22Rv1 (cell line): ENCODE data around the gene TPSAB1.

Experiments used
- CTCF ChIP-seq: fragments of 450-650 bp; IDR thresholded peaks from 2 replicates; pipeline ENCODE4 v1.5.1; 2017; ENCODE audit warnings: mild to moderate bottlenecking
- ZFX ChIP-seq: fragments of 450-650 bp; IDR thresholded peaks from 2 replicates; pipeline ENCODE4 v1.6.1; 2017; ENCODE audit warnings: antibody characterized with exemption, borderline replicate concordance

DNA sequence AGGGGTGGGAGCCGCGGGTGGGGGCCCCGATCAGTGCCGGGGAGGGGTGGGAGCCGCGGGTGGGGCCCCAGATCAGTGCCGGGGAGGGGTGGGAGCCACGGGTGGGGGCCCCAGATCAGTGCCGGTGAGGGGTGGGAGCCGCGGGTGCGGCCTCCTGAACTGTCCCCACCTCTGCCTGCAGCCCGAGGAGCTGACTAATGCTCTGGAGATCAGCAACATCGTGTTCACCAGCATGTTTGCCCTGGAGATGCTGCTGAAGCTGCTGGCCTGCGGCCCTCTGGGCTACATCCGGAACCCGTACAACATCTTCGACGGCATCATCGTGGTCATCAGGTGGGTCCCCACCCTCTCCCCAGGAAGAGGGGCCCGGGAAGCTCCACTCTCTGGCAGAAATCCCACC is 35.6 kb upstream of the TPSAB1 start:
- TF ChIP-seq CTCF (no peak), ZFX (no peak)
